Osteocyte (in vitro differentiated cells): ENCODE measurements around the gene MAGIX. TPM values are rescaled to one million over a fixed set of nuclear protein-coding genes. Genes with fewer than 3 reads are reported as not detected.

Experiments used
- DNase-seq: peaks from one replicate; pipeline ENCODE4 v3.0.0; 2021; ENCODE audit warnings: mixed read lengths; ENCODE audit not compliant: unreplicated experiment; ENCODE audit errors: extremely low spot score
- H3K27ac Mint-ChIP-seq: one replicate; pipeline ENCODE4 v1.8.0; 2021; ENCODE audit warnings: mild to moderate bottlenecking, mixed read lengths; ENCODE audit not compliant: unreplicated experiment
- H3K27me3 Mint-ChIP-seq: one replicate; pipeline ENCODE4 v1.8.0; 2021; ENCODE audit warnings: mixed read lengths; ENCODE audit not compliant: unreplicated experiment
- H3K36me3 Mint-ChIP-seq: one replicate; pipeline ENCODE4 v1.8.0; 2021; ENCODE audit warnings: mixed read lengths; ENCODE audit not compliant: unreplicated experiment
- H3K4me1 Mint-ChIP-seq: one replicate; pipeline ENCODE4 v1.8.0; 2021; ENCODE audit warnings: mixed read lengths; ENCODE audit not compliant: unreplicated experiment
- H3K4me3 Mint-ChIP-seq: one replicate; pipeline ENCODE4 v1.8.0; 2021; ENCODE audit warnings: mild to moderate bottlenecking, moderate library complexity, mixed read lengths; ENCODE audit not compliant: unreplicated experiment
- H3K9me3 Mint-ChIP-seq: one replicate; pipeline ENCODE4 v1.8.0; 2021; ENCODE audit warnings: mixed read lengths; ENCODE audit not compliant: unreplicated experiment
- CTCF ChIP-seq: fragments of 200-600 bp; sonication (generic); IDR thresholded peaks from 2 replicates; pipeline ENCODE4 v1.5.0; 2021; ENCODE audit warnings: antibody characterized with exemption, mild to moderate bottlenecking, moderate library complexity
- total RNA-seq: library from RNA; stranded (reverse); gene quantifications from 2 replicates; pipeline ENCODE4 v1.2.1, GENCODE V29; 2021

MAGIX gene
- total RNA-seq, 1 donor from 2014 or later, result 2.3 TPM

- DNase-seq, result no peak
- no peak for TF ChIP-seq CTCF
- Mint-ChIP-seq H3K27me3 (no peaks in the 10 kb centered on the region), H3K4me1 (peaks cover 8% of the 10 kb centered on the region), H3K36me3 (no peaks in the 10 kb centered on the region), H3K27ac (no peak overlapping the region), H3K4me3 (no peak overlapping the region), H3K9me3 (peaks cover 10% of the 10 kb centered on the region)
Observed at GRCh38 chrX:49193542-49193964, 31.0 kb downstream of the MAGIX start.

GRCh38 chrX:49197543-49198087 lies 35.1 kb downstream of the MAGIX start:
- Mint-ChIP-seq H3K27ac (no peak overlapping the region), H3K36me3 (no peaks in the 10 kb centered on the region), H3K9me3 (peaks cover 10% of the 10 kb centered on the region), H3K4me3 (no peak overlapping the region), H3K27me3 (no peaks in the 10 kb centered on the region), H3K4me1 (peaks cover 7% of the 10 kb centered on the region)
- peak; percentile 82 for DNase-seq
- TF ChIP-seq CTCF, result no peak

- no peak for TF ChIP-seq CTCF
- Mint-ChIP-seq H3K4me1 (peaks cover 7% of the 10 kb centered on the region), H3K9me3 (peaks cover 10% of the 10 kb centered on the region), H3K27me3 (no peaks in the 10 kb centered on the region), H3K27ac (no peak overlapping the region), H3K4me3 (no peak overlapping the region), H3K36me3 (no peaks in the 10 kb centered on the region)
- no peak for DNase-seq
Observed at GRCh38 chrX:49198540-49199314, 36.2 kb downstream of the MAGIX start.

GRCh38 chrX:49199315-49199595 lies 36.7 kb downstream of the MAGIX start:
- Mint-ChIP-seq H3K36me3 (no peaks in the 10 kb centered on the region), H3K4me1 (peaks cover 7% of the 10 kb centered on the region), H3K4me3 (no peak overlapping the region), H3K27me3 (no peaks in the 10 kb centered on the region), H3K27ac (no peak overlapping the region), H3K9me3 (peaks cover 10% of the 10 kb centered on the region)
- no peak for DNase-seq
- no peak for TF ChIP-seq CTCF

- Mint-ChIP-seq H3K9me3 (peaks cover 9% of the 10 kb centered on the region), H3K4me3 (peak within 1 kb of the TSS; percentile 58), H3K27ac (peak within 1 kb of the TSS; percentile 56), H3K27me3 (no peaks in the 10 kb centered on the region), H3K4me1 (peaks cover 7% of the 10 kb centered on the region), H3K36me3 (no peaks in the 10 kb centered on the region)
- TF ChIP-seq CTCF, result no peak
- DNase-seq, result peak; percentile 96
Observed at GRCh38 chrX:49199906-49200771, 37.6 kb downstream of the MAGIX start, which contains the start of gene SYP. Gene SYP, minus strand, starts transcription at chrX:49200193. Its CDS starts 7 bp downstream, at chrX:49200186.
